Posterior vena cava (tissue), 2 donors: ENCODE data around the gene UGT1A8. TPM values are rescaled to one million over a fixed set of nuclear protein-coding genes. Genes with fewer than 3 reads are reported as not detected.
"Not testable (repeated sequence)": the region's sequence is repeated elsewhere in the genome, so short reads cannot be mapped to it uniquely, and the experiment has no call there.

ENCODE experiments used
- DNase-seq: peaks from one replicate; pipeline ENCODE4 v3.0.0-alpha.2; 2020; ENCODE audit warnings: low spot score
- intact Hi-C, 2 donors: fragments of 100-400 bp; cut with DNase I; formaldehyde crosslinking; loops; one replicate each; pipeline versions ENCODE4 v1.14.1 to v1.14.2; 2022 to 2023
- total RNA-seq, 2 donors: library from RNA; stranded (reverse); fragmentation: NEBNext Ultra II Directional; extraction: Animal tissue kit (Norgen Biotek cat#: 25700); gene quantifications; one replicate each; pipeline ENCODE4 v1.2.1, GENCODE V29; 2021
- donor health status: DM: yes; HTN: yes; CAD: no.
- donor health status: DM: yes; HTN: yes; CAD: no.

UGT1A8 gene
- total RNA-seq, 2 donors from 2014 or later: not detected

DNA sequence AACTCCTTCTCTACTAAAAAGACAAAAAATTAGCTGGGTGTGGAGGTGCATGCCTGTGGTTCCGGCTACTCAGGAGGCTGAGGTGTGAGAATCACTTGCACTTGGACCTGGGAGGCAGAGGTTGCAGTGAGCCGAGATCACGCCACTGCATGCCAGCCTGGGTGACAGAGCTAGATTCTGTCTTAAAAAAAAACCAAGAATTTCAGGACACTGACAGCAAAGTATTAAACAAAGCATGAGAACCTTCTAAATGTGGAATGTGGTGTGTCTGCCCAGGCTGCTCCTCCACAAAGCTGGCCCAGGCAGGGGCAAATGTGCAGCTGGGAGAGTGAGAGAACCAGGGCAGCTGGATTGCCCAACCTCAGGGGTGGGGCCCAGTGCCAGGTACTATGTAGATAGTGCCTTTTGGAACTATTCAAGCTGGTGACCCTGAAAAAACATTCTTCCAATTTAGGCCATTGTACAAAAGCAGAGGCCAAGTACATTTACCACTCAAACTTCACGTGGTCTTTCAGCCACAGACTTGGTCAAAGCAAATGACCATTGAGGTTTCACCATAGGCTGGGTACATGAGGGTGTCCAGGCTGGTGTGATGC, 88.6 kb downstream of the UGT1A8 start:
- intact Hi-C loops: no loop called here
- DNase-seq: no peak

DNA sequence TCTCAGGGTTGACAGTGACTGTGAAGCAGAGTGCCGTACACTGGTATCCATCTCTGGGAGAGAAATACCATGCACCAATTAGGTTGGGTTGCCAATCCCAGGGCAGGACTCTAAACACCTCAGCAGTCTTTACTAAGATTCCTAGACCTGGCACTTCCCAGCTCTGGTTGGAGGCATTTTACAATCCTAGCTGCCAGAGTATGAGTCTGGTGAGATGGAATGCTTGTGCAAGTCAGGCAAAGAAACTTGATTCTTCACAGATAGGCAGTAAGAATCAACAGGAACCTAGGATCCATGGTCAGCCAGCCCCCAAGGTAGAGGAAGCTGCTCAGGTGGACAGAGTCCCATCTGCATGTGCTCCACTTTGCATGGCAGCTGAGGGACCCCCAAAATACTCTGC, 89.3 kb downstream of the UGT1A8 start:
- DNase-seq: no peak
- intact Hi-C loops: no loop called here

DNA sequence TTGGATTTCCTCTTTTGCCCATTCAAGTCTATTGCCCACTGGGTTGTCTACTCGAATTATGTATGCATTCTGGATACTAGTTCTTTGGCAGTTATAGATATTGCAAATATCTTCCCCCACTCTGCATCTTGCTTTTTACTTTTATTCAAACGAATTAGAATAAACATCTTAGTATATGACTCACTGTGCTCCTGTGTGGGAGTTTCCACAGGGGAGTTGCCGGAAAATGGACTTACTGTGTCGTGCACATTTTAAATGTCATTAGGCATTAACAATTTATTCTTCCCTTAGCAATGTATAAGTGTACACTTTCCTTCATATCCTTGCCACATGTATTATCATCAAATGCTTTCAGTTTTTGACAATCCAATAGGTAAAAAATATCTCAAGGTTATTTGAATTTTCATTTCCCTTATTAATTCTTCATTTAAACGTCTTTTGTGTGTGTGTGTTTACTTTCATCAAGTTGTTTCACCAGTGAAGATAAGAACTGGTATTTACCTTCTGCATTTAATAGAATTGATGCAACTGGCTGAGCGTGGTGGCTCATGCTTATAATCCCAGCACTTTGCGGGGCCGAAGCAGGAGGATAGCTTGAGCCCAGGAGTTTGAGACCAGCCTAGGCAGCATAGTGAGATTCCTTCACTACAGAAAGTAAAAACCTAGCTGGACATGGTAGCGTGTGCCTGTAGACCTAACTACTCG, 90.7 kb downstream of the UGT1A8 start:
- intact Hi-C loops: no loop called here
- DNase-seq: no peak

DNA sequence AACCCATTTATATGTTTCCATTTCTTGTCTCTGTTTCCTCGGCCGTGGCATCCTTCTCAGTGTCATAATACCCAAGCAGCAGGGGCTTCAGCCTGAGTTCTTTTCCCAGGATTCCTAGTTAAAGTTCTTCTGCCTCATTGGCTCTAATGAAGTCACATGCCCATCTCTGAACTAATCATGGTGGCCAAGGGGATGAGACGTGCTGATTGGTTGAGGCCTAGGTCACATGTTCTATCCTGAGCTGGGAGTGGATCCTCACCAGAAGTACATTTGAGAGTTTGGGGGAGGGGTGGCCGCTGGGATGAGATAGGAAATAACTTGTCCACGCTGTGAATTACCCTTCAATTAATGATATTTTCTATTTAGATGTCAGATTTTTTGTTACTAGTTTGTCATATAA, 91.5 kb downstream of the UGT1A8 start:
- intact Hi-C loops: no loop called here
- DNase-seq: no peak

DNA sequence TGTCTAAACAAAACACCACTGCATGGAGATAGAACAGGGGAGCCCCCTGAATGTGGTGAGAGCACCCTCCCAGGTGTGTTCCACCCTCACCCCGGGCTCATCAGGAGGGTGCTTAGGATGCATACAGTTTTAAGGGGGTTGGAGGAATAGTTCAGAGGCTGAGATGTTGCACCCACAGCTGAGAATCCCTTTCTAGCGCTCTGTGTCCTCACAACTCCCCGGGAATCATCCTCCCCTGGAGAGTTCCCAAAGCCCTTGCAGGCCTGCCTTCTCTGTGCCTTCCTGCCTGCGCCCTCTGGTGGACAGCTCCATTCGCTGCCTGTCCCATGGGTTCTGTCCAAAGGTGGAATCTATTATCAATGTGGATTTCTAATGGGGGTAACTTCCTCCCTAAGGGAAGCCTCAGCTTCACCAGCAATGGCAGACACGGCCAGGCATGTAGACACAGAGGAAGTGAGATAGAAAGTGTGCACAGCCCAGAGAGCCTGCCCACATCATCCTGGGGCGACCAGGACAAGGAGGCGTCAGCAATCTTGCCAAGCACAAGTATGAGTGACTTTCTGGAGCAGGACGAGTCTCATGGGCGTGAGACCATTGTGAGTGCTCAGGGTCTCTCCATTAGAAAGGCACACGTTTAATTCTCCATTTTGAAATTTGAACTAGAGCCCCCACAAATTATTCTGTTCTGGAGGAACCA, 94.0 kb downstream of the UGT1A8 start:
- intact Hi-C loops: no loop called here
- peak; percentile 89 for DNase-seq

DNA sequence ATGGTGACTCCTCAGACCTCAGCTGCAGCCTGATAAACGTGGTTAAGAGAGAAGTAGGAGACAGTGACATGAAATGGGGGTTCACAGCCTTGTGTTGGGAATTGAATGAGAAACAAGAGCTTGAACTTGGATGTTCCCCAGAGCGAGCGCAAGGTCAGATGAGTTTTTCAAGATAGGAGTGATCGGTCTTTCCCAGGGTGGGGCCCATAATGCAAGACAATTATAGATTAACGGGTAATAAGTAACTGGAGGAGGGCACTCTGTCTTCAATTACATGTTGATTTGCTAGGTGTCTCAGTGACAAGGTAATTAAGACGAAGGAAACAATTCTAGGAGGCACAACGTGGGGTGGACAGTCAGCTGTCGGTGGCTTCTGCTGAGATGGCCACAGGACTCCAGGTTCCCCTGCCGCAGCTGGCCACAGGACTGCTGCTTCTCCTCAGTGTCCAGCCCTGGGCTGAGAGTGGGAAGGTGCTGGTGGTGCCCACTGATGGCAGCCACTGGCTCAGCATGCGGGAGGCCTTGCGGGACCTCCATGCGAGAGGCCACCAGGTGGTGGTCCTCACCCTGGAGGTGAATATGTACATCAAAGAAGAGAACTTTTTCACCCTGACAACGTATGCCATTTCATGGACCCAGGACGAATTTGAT, 95.3 kb downstream of the UGT1A8 start, which contains the start of gene UGT1A5:
UGT1A5 (plus strand) TSS at position 297 of the 651 bp plus-strand sequence; CDS start at position 382, 85 bp downstream.
- intact Hi-C loops: no loop called here

DNA sequence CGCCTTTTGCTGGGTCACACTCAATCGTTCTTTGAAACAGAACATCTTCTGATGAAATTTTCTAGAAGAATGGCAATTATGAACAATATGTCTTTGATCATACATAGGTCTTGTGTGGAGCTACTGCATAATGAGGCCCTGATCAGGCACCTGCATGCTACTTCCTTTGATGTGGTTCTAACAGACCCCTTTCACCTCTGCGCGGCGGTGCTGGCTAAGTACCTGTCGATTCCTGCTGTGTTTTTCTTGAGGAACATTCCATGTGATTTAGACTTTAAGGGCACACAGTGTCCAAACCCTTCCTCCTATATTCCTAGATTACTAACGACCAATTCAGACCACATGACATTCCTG, 95.8 kb downstream of the UGT1A8 start:
- no peak for DNase-seq
- intact Hi-C loops: no loop called here

More for the DNA sequence above, 95.3 kb downstream of the UGT1A8 start, which contains the start of gene UGT1A5:
- DNase-seq: no peak

DNA sequence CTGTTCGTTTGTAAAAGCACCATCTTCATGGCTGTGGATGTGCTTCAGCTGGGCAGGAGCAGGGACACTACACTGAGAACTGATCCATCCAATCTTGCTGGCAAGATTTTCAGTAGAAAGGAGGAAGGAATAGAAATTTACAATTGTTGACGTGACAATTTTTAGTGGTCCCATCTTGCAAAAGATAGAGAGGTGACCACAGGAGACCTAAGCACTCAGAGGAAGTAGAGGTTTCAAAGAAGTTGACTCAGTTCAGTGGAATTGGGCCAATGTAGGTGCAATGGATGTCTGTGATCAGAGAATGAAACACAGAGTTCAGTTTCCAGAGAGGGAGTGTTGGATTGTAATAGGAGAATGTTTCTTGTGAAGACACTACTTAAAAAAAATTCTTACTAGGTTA, 96.7 kb downstream of the UGT1A8 start:
- intact Hi-C loops: no loop called here
- DNase-seq: no peak

DNA sequence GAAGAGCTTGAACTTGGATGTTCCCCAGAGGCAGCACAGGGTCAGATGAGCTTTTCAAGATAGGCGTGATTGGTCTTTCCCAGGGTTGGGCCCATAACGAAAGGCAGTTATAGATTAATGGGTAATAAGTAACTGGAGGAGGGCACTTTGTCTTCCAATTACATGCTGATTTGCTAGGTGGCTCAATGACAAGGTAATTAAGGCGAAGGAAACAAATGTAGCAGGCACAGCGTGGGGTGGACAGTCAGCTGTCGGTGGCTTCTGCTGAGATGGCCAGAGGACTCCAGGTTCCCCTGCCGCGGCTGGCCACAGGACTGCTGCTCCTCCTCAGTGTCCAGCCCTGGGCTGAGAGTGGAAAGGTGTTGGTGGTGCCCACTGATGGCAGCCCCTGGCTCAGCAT, 101.1 kb downstream of the UGT1A8 start, which contains the start of gene UGT1A4:
UGT1A4 (plus strand) TSS at position 185 of the 400 bp plus-strand sequence; CDS start at position 270, 85 bp downstream.
- no peak for DNase-seq
- intact Hi-C loops: no loop called here

DNA sequence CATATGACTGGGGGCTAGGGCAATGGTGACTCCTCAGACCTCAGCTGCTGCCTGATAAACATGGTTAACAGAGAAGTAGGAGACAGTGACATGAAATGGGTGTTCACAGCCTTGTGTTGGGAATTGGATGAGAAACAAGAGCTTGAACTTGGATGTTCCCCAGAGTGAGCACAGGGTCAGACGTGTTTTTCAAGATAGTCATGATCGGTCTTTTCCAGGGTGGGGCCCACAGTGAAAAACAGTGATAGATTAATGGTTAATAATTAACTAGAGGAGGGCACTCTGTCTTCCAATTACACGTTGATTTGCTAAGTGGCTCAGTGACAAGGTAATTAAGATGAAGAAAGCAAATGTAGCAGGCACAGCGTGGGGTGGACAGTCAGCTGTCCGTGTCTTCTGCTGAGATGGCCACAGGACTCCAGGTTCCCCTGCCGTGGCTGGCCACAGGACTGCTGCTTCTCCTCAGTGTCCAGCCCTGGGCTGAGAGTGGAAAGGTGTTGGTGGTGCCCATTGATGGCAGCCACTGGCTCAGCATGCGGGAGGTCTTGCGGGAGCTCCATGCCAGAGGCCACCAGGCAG, 111.4 kb downstream of the UGT1A8 start, which contains the start of gene UGT1A3:
UGT1A3 (plus strand) TSS at position 320 of the 579 bp plus-strand sequence; CDS start at position 405, 85 bp downstream.
- no peak for DNase-seq
- intact Hi-C loops: no loop called here

DNA sequence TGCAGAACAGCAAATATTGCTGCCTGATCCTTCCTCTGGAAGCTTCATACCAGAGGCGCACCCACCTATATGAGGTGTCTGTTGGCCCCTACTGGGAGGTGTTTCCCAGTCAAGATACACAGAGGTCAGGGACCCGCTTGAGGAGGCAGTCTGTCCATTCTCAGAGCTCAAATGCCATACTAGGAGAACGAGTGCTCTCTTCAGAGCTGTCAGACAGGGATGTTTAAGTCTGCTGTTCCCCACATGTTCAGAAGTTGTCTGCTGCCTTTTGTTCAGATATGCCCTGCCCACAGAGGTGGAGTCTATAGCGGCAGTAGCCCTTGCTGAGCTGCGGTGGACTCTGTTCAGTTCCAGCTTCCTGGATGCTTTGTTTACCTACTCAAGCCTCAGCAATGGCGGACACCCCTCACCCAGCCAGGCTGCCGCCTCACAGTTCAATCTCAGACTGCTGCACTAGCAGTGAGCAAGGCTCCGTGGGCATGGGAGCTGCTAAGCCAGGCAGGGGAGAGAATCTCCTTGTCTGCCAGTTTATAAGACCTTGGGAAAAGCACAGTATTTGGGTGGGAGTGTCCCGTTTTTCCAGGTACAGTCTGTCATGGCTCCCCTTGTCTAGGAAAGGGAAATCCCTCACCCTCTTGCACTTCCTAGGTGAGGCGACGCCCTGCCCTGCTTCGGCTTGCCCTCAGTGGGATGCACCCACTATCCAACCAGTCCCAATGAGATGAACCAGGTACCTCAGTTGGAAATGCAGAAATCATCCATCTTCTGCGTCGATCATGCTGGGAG, 119.6 kb downstream of the UGT1A8 start:
- intact Hi-C loops, DNase-seq: not testable (repeated sequence)

DNA sequence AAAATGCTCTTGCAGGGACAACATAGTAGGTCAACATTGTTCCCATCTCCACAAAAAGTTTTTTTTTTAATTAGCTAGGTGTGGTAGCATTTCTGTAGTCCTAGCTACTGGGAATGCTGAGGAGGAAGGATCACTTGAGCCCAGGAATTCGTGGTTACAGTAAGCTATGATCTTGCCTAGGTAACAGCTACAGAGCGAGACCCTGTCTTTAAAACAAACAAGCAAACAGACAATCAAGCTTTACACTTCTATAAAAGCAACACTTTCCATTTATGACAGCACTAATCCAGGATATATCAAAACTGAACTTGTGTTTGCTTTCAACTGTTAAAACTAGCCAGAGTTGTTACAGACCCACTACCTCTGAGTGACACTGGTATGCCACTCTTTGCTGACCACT, 123.4 kb downstream of the UGT1A8 start:
- no peak for DNase-seq
- intact Hi-C loops: no loop called here

DNA sequence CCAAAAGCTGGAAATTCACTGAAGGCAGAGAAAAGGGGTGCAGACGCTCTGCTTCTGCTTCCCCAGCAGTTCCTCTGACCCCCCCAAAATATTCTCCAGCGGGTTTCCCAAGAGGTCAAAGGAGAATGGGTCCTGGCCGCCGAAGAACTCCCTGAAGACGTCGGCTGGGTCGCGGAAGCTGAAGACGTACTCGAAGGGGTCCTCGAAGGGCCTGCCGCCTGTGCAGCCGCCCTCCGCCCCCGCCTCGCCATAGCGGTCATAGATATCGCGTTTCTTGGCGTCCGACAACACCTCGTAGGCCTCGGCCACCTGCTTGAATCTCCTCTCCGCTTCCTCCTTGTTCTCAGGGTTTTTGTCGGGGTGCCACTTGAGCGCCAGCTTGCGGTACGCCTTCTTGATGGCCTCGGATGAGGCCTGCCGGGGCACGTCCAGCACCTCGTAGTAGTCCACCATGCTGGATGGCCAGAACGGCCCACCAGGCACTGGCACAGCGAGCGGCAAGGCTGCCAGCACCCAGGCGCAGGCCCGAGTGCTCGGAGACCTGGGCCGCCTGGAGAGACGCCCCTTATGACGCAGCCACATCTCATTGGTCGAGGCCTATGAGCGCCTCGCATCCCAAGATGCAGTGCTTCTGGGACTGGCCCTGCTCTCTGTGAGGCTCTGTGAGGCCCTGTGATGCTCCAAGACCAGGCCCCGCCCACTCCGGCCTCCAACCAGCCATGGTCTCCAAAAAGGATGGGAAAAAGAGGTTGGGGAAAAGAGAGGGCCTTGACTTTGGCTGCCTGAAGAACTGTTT, 126.2 kb downstream of the UGT1A8 start:
- DNase-seq: no peak
- intact Hi-C loops: no loop called here

DNA sequence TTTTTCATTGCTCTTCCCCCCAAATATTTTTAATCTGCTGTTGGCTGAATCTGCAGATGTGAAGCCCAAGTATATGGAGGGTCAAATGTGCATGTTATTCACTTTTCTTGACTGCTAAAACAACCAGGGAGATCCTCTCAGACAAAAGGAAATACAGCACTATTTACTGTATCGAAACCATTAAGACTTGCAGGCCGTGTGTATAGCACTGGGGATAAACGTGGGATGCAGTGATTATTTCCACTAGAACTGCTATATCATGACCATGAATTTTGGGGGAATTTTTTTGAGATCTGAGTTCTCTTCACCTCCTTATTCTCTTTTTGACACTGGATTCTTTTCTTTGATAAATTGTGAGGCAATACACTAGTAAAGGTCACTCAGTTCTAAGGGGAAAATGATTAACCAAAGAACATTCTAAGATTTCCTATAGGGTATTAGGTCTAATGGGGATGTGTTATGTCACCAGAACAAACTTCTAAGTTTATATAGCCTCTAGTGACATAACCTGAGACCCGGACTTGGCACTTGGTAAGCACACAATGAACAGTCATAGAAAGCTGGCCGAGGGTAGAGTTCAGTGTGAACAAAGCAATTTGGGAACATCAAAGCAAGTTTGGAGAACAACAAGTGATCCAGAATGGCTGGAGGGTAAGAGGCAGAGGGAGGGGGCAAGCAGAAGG, 127.8 kb downstream of the UGT1A8 start:
- intact Hi-C loops: no loop called here
- no peak for DNase-seq

DNA sequence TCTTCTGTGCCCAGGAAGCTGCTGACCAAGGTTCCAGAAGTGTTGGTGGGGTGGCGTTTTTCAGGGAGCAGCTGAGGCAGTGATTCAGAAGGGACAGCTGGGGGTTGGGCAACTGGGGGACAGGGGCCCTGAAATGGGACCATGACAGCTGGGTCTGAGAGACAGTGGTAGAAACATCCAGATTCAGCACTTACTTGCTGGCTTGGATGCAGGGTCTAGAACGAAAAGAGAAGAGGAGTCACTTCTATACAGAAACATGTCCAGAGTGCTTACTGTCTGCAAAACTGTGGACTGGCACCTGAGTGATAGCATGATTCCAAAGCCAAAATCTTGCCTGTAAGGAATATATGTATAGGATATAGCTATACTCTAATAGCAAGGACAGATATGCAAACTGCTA, 128.4 kb downstream of the UGT1A8 start:
- DNase-seq, intact Hi-C loops: not testable (repeated sequence)

DNA sequence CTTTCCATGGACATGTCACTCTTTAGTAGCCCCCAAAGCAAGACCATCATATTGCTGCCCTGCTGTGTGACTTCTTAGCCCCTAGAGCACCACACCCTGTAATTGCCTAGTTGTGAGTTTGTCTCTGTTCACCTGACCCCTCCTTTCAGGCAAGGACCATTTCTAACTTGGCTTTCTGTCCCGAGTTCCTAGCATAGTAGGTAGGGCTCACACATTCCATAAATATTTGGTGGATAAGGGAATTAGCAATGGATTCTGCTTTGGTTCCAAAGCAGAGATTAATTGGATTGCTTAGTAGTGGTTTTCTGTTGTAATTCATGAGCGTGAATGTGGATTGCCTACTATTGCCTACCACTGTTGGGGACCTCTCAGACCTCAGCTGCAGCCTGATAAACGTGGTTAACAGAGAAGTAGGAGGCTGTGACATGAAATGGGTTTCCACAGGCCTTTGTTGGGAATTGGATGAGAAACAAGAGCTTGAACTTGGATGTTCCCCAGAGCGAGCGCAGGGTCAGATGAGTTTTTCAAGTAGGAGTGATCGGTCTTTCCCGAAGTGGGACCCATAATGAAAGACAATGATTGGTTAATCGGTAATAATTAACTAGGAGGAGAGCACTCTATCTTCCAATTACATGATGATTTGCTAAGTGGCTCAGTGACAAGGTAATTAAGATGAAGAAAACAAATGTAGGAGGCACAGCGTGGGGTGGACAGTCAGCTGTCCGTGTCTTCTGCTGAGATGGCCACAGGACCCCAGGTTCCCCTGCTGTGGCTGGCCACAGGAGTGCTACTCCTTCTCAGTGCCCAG, 129.2 kb downstream of the UGT1A8 start:
- intact Hi-C loops: no loop called here
- DNase-seq: no peak

DNA sequence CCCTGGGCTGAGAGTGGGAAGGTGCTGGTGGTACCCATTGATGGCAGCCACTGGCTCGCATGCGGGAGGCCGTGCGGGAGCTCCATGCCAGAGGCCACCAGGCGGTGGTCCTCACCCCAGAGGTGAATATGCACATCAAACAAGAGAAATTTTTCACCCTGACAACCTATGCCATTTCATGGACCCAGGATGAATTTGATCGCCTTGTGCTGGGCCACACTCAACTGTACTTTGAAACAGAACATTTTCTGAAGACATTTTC, 129.8 kb downstream of the UGT1A8 start:
- no peak for DNase-seq
- intact Hi-C loops: no loop called here
